GM10266 (cell line): ENCODE results near the gene HSPA1L.
"Not testable (repeated sequence)": the region's sequence is repeated elsewhere in the genome, so short reads cannot be mapped to it uniquely, and the experiment has no call there.

Experiments
- DNase-seq: peaks from one replicate; pipeline ENCODE4 v3.0.0; 2012; ENCODE audit errors: extremely low spot score
- CTCF ChIP-seq: IDR thresholded peaks from 2 replicates; pipeline ENCODE4 v1.5.1; 2012; ENCODE audit warnings: mild to moderate bottlenecking, low read depth; ENCODE audit not compliant: control insufficient read depth, insufficient read depth; ENCODE audit errors: missing control alignments

Gene HSPA1L

DNA sequence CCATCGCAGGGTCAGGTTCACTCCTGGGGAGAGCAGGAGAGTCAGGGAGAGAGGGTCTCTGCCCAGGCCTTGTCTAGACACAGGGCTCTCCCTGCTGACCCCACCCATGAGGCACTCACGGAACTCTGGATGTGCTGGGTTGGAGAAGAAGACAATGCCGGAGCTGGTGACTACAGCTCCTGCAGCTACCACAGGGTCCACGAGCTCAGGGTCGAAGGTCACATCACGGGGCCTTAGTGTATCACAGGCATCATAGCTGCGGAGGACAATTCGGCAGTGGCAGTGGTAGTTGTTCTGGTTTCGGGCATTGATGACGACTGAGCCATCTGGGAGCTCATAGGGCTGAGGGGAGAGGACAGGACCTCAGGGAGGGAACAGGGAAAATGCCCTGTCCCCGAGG, 44.8 kb upstream of the HSPA1L start:
- no peak for TF ChIP-seq CTCF
- no peak for DNase-seq

DNA sequence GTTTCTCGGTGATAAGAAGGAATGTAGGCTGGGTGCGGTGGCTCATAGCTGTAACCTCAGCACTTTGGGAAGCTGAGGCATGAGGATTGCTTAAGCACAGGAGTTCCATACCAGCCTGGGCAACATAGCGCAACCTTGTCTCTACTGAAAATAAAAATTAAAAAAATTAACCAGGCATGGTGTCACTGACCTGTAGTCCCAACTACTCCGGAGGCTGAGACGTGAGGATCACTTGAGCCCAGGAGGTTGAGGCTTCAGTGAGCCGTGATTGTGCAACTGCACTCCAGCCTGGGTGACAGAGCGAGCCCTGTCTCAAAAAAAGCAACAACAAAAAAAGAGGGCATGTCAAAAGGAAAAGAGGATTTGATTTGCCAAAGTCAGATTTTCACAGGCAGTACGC, 43.6 kb upstream of the HSPA1L start:
- TF ChIP-seq CTCF = no peak
- DNase-seq = no peak

DNA sequence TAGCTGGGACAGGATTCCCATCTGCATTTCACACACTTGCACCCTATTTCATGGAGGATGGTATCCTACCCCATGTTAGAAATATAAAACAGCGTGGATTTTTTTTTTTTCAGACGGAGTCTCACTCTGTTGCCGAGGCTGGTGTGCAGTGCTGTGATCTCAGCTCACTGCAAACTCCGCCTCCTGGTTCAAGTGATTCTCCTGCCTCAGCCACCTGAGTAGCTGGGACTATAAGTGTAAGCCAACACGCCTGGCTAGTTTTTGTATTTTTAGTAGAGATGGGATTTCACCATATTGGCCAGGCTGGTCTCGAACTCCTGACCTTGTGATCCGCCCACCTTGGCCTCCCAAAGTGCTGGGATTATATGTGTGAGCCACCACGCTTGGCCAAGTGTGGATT, 42.7 kb upstream of the HSPA1L start:
- DNase-seq = not testable (repeated sequence)

- not testable (repeated sequence) for DNase-seq
Measured at GRCh38 chr6:31851980-31852718, 37.1 kb upstream of the HSPA1L start.

DNA sequence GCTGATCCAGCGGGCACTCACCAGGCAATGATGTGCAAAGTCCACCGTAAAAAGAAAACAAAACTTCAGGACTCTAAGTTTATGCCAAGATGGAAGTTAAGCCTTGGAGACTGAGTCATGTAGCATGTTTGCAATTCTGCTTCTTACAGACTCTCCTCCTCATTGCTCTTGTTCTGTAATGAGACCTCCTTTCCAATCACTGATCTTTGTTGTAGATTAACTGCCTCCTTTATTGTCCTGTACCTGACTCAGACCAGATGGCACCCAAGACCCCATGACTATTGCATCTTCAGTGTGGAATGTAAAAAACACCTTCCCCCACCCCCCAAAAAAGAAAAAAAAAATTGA, 36.4 kb upstream of the HSPA1L start:
- TF ChIP-seq CTCF = no peak
- DNase-seq = no peak

DNA sequence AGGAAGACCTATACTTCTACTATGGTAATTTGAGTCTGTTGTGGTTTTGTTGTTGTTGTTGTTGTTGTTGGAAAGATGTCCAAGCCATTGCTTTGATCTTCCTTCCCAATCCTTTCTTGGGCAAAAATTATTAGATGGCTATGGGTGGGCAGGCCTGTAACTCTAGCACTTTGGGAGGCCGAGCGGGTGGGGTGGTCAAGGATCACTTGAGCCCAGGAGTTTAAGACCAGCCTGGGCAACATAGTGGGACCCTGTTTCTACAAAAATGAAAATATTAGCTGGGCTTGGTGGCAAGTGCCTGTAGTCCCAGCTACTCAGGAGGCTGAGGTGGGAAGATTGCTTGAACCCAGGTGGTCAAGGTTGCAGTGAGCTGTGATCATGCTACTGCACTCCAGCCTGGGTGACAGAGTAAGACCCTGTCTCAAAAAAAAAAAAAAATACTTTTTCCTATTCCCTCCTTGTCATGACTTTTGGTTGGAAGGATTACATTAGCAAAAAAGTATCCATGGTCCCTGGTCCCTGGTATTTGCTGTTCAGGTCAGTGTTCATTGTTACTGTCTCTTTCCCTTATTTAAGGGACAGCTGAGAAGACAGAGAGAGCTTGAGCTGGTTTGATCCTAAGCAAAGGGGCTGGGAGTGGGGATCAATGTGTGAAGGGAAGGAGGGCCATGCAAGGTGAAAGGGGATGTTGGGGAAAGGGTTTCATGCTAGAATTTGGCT, 35.8 kb upstream of the HSPA1L start:
- DNase-seq = no peak
- TF ChIP-seq CTCF = no peak

- TF ChIP-seq CTCF = no peak
- DNase-seq = no peak
Measured at GRCh38 chr6:31847276-31847978, 32.3 kb upstream of the HSPA1L start.

- DNase-seq = no peak
- no peak for TF ChIP-seq CTCF
Measured at GRCh38 chr6:31844507-31844906, 29.4 kb upstream of the HSPA1L start.
